ENCODE data around the gene DOCK4. TPM values are rescaled to one million over a fixed set of nuclear protein-coding genes. Genes with fewer than 3 reads are reported as not detected.

The DOCK4 gene
- total and polyA plus RNA-seq, 7 donors: 1.8 to 12.7 (median 7.1) TPM

DNA sequence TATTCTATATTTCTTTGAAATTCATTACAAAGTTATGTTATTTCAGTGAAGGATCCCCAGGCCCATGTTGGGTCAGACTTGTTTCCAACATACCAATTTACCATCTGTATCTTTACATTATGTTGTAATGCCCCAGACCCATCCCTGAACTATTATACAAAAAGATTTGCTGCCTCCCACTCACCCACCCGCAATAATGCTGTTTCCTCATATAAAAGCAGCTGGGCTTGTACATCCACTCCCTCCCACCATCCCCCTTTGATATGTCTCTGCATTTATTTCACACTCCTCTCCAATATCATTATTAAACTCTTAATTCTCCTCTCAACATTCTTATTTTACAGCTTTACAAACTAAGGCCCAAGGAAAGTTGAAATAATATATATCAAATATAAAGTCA lies 153.7 kb downstream of the DOCK4 start:
- Histone ChIP-seq H3K4me3 (peak overlapping the region; percentile 20), H3K27me3 (ENCODE audit: insufficient read depth in 3 of 3, low read length in 2 of 3) (no peaks in the 10 kb centered on the region), H3K27ac (no peak overlapping the region), H3K36me3 (ENCODE audit: insufficient read depth in 1 of 2, low read depth in 1 of 2) (no peaks in the 10 kb centered on the region), H3K9me3 (no peaks in the 10 kb centered on the region), H3K4me1 (peaks cover 47% of the 10 kb centered on the region)
- DNase-seq (no peak), ATAC-seq (no peak)
- TF ChIP-seq, protein P1, sequence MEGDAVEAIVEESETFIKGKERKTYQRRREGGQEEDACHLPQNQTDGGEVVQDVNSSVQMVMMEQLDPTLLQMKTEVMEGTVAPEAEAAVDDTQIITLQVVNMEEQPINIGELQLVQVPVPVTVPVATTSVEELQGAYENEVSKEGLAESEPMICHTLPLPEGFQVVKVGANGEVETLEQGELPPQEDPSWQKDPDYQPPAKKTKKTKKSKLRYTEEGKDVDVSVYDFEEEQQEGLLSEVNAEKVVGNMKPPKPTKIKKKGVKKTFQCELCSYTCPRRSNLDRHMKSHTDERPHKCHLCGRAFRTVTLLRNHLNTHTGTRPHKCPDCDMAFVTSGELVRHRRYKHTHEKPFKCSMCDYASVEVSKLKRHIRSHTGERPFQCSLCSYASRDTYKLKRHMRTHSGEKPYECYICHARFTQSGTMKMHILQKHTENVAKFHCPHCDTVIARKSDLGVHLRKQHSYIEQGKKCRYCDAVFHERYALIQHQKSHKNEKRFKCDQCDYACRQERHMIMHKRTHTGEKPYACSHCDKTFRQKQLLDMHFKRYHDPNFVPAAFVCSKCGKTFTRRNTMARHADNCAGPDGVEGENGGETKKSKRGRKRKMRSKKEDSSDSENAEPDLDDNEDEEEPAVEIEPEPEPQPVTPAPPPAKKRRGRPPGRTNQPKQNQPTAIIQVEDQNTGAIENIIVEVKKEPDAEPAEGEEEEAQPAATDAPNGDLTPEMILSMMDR (IDR thresholded peaks at IDR 0.05): no peak
- intact Hi-C loops (cut with DNase I): no loop called here
- WGBS, 3 donors: 47 to 61% (median 59%) methylated on average over 1 of the region's 1 CpG

DNA sequence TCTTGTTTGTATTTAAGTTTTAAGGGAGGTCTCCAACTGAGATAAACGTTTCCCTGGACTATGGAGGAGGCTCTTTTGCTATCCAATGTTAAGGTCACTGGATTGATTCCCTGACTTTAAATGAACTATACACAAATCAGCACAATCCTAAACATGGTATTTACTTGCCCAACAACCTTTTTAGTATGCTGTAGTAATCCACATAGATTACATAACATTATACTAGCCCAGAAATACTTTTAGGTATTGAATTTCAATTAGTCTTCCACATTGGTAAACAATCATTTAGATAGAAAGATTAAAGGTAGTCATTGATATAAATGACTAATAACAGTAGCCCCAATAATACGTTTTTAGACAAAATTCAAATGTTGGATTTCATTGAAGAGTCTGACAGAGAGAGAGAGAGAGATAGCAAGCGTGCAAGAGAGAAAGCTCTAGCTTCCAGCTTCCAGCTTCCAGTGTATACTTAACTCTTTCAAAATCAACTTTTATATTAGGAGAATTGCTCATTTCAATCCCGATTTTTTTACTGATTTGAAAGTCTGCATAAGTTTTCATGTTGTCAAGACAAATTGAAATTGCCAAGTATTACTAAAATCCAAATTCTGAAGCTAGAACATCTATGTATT lies 155.8 kb downstream of the DOCK4 start:
- H3K4me3 ChIP-seq: no peak overlapping the region
- ATAC-seq: no peak
- intact Hi-C loops (cut with DNase I): no loop called here
- TF ChIP-seq, protein P1 (IDR thresholded peaks at IDR 0.05): no peak
- H3K27ac ChIP-seq: no peak overlapping the region
- H3K9me3 ChIP-seq: no peaks in the 10 kb centered on the region
- no peak for DNase-seq
- no peaks in the 10 kb centered on the region for H3K27me3 ChIP-seq (ENCODE audit: insufficient read depth in 3 of 3, low read length in 2 of 3)
- H3K36me3 ChIP-seq (ENCODE audit: insufficient read depth in 1 of 2, low read depth in 1 of 2): no peaks in the 10 kb centered on the region
- peaks cover 47% of the 10 kb centered on the region for H3K4me1 ChIP-seq
- 36 to 45% (median 40%) methylated on average over 4 of the region's 4 CpGs for WGBS, 3 donors

DNA sequence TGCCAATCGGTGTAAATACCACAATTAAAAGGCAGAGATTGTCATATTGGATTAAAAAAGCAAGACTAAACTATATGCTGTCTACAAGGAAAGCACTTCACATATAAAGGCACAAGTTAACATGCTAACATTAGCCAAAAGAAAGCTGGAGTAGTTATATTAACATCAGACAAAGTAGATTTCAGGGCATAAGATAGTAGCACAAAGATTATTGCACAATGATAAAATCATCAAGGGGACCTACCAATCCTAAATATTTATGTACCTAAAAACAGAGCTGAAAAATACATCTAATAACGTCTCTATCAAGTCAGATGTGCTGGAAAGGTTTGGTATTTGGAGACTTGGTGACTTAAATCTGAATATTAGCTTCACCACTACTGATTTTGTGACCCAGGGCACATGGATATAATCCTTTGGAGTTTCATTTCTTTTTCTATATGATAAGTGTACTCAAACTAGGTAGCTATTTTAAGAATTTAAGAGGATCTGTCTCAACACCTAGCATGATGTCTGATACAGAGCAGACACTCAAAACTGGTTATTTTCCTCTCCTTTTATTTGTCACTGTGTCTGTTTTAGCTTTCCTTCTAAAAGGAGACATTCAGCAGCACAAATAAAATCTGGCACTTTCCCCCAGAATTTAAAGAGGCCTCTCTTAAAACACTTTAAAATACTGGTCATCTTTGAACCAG lies 156.5 kb downstream of the DOCK4 start:
- Histone ChIP-seq H3K9me3 (no peaks in the 10 kb centered on the region), H3K27ac (no peak overlapping the region), H3K4me1 (peaks cover 46% of the 10 kb centered on the region), H3K4me3 (no peak overlapping the region), H3K36me3 (ENCODE audit: insufficient read depth in 1 of 2, low read depth in 1 of 2) (no peaks in the 10 kb centered on the region), H3K27me3 (ENCODE audit: insufficient read depth in 3 of 3, low read length in 2 of 3) (no peaks in the 10 kb centered on the region)
- TF ChIP-seq, protein P1 (IDR thresholded peaks at IDR 0.05): no peak
- WGBS, 3 donors: 70 to 86% (median 72%) methylated on average over 2 of the region's 2 CpGs
- DNase-seq (no peak), ATAC-seq (no peak)
- intact Hi-C loops (cut with DNase I): no loop called here

DNA sequence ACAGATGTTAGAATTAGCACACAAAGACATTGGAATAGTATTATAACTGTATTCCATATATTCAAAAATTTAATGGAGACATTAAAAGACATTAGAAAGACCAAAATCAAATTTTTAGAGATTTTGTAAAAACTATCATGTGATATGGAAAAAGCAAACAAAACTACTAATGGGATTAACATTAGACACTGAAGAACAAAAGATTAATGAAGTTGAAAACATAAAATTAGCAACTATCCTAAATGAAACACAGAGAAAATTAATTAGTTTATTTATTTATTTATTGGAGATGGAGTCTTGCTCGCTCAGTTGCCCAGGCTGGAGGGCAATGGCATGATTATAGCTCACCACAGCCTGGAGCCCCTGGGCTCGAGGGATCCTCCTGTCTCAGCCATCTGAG lies 158.8 kb downstream of the DOCK4 start:
- peaks cover 39% of the 10 kb centered on the region for H3K4me1 ChIP-seq
- H3K9me3 ChIP-seq: no peaks in the 10 kb centered on the region
- WGBS, 3 donors: 95 to 97% (median 96%) methylated on average over 2 of the region's 2 CpGs
- intact Hi-C loops (cut with DNase I): no loop called here
- H3K36me3 ChIP-seq (ENCODE audit: insufficient read depth in 1 of 2, low read depth in 1 of 2): no peaks in the 10 kb centered on the region
- no peak overlapping the region for H3K4me3 ChIP-seq
- H3K27ac ChIP-seq: no peak overlapping the region
- no peak for DNase-seq
- TF ChIP-seq, protein P1 (IDR thresholded peaks at IDR 0.05): no peak
- H3K27me3 ChIP-seq (ENCODE audit: insufficient read depth in 3 of 3, low read length in 2 of 3): no peaks in the 10 kb centered on the region
- ATAC-seq: no peak

Data from psoas muscle (tissue), 8 donors.